ENCODE results near the gene FOLR3.
"Not testable (repeated sequence)": the region's sequence is repeated elsewhere in the genome, so short reads cannot be mapped to it uniquely, and the experiment has no call there.

FOLR3 gene

GRCh38 chr11:72122607-72123006 lies 12.9 kb upstream of the FOLR3 start:
- DNase-seq (ENCODE audit: insufficient read length, low spot score) (no peak), FAIRE-seq (no peak)

- DNase-seq (ENCODE audit: insufficient read length, low spot score), result no peak
These were observed 12.3 kb upstream of the FOLR3 start for GRCh38 chr11:72123117-72123653.

GRCh38 chr11:72124046-72124445 lies 11.5 kb upstream of the FOLR3 start:
- no peak for FAIRE-seq
- DNase-seq (ENCODE audit: insufficient read length, low spot score), result no peak

More at GRCh38 chr11:72123117-72123653, 12.3 kb upstream of the FOLR3 start:
- no peak for FAIRE-seq

GRCh38 chr11:72125956-72126355 lies 9.6 kb upstream of the FOLR3 start:
- no peak for FAIRE-seq
- no peak for DNase-seq (ENCODE audit: insufficient read length, low spot score)

- FAIRE-seq, result no peak
These were observed 7.6 kb upstream of the FOLR3 start for GRCh38 chr11:72127923-72128322.

GRCh38 chr11:72129381-72129780 lies 6.1 kb upstream of the FOLR3 start:
- DNase-seq (ENCODE audit: insufficient read length, low spot score) (no peak), FAIRE-seq (no peak)

More at GRCh38 chr11:72127923-72128322, 7.6 kb upstream of the FOLR3 start:
- DNase-seq (ENCODE audit: insufficient read length, low spot score), result no peak

- DNase-seq (ENCODE audit: insufficient read length, low spot score) (no peak), FAIRE-seq (no peak)
These were observed 2.9 kb upstream of the FOLR3 start for GRCh38 chr11:72132646-72133045.

GRCh38 chr11:72135891-72136683 lies 562 bp downstream of the FOLR3 start:
- no peak for DNase-seq (ENCODE audit: insufficient read length, low spot score)
- no peak for FAIRE-seq

GRCh38 chr11:72136684-72137262 lies 1.2 kb downstream of the FOLR3 start:
- FAIRE-seq (no peak), DNase-seq (ENCODE audit: insufficient read length, low spot score) (no peak)

- DNase-seq (ENCODE audit: insufficient read length, low spot score), result no peak
- no peak for FAIRE-seq
These were observed 3.4 kb downstream of the FOLR3 start for GRCh38 chr11:72138821-72139390.

GRCh38 chr11:72139500-72139899 lies 4.0 kb downstream of the FOLR3 start:
- DNase-seq (ENCODE audit: insufficient read length, low spot score), result no peak
- FAIRE-seq, result no peak

GRCh38 chr11:72140661-72141060 lies 5.1 kb downstream of the FOLR3 start:
- no peak for DNase-seq (ENCODE audit: insufficient read length, low spot score)
- no peak for FAIRE-seq

GRCh38 chr11:72141066-72141465 lies 5.5 kb downstream of the FOLR3 start:
- DNase-seq (ENCODE audit: insufficient read length, low spot score) (no peak), FAIRE-seq (no peak)

GRCh38 chr11:72142086-72142485 lies 6.6 kb downstream of the FOLR3 start:
- FAIRE-seq; DNase-seq (ENCODE audit: insufficient read length, low spot score): not testable (repeated sequence)

GRCh38 chr11:72142543-72142942 lies 7.0 kb downstream of the FOLR3 start:
- not testable (repeated sequence) for FAIRE-seq; DNase-seq (ENCODE audit: insufficient read length, low spot score)

- DNase-seq (ENCODE audit: insufficient read length, low spot score) (no peak), FAIRE-seq (no peak)
These were observed 9.5 kb downstream of the FOLR3 start for GRCh38 chr11:72144807-72145565.

GRCh38 chr11:72146625-72147024 lies 11.1 kb downstream of the FOLR3 start:
- FAIRE-seq, result no peak
- DNase-seq (ENCODE audit: insufficient read length, low spot score), result no peak

GRCh38 chr11:72150882-72151281 lies 15.4 kb downstream of the FOLR3 start:
- FAIRE-seq (no peak), DNase-seq (ENCODE audit: insufficient read length, low spot score) (no peak)

GRCh38 chr11:72153874-72154273 lies 18.3 kb downstream of the FOLR3 start:
- not testable (repeated sequence) for FAIRE-seq

GRCh38 chr11:72154816-72155215 lies 19.3 kb downstream of the FOLR3 start:
- DNase-seq (ENCODE audit: insufficient read length, low spot score) (no peak), FAIRE-seq (no peak)

More at GRCh38 chr11:72153874-72154273, 18.3 kb downstream of the FOLR3 start:
- not testable (repeated sequence) for DNase-seq (ENCODE audit: insufficient read length, low spot score)

GRCh38 chr11:72155751-72156150 lies 20.2 kb downstream of the FOLR3 start:
- no peak for FAIRE-seq
- DNase-seq (ENCODE audit: insufficient read length, low spot score), result no peak
